HG02885 (cell line): ENCODE data around the gene KICS2.
A peak's percentile ranks its signal among the peaks of the same experiment; 100 is the strongest.

Experiments used
- ATAC-seq: cut with Tn5 transposase; IDR thresholded peaks from one replicate; pipeline ENCODE4 v1.9.1; 2021; ENCODE audit warnings: mild to moderate bottlenecking; ENCODE audit not compliant: unreplicated experiment, poor library complexity

Gene KICS2

GRCh38 chr12:64222009-64222765 is at the start of gene KICS2:
KICS2 (minus strand) TSS chr12:64222296; CDS start chr12:64222237, 59 bp downstream.
- ATAC-seq: peak; percentile 96

GRCh38 chr12:64270411-64270810 is 48.3 kb upstream of the KICS2 start:
- no peak for ATAC-seq

GRCh38 chr12:64269161-64269560 is 47.1 kb upstream of the KICS2 start:
- ATAC-seq: no peak

- ATAC-seq: no peak
Observed at GRCh38 chr12:64268409-64268808, 46.3 kb upstream of the KICS2 start.

- ATAC-seq: no peak
Observed at GRCh38 chr12:64265839-64266238, 43.7 kb upstream of the KICS2 start.

- ATAC-seq: no peak
Observed at GRCh38 chr12:64261813-64262212, 39.7 kb upstream of the KICS2 start.

GRCh38 chr12:64258576-64258975 is 36.5 kb upstream of the KICS2 start:
- no peak for ATAC-seq

- peak; percentile 68 for ATAC-seq
Observed at GRCh38 chr12:64256166-64256800, 34.2 kb upstream of the KICS2 start.

GRCh38 chr12:64255249-64255648 is 33.2 kb upstream of the KICS2 start:
- ATAC-seq: no peak

GRCh38 chr12:64253356-64253755 is 31.3 kb upstream of the KICS2 start:
- peak; percentile 39 for ATAC-seq

GRCh38 chr12:64252681-64253080 is 30.6 kb upstream of the KICS2 start:
- ATAC-seq: no peak

GRCh38 chr12:64243809-64244208 is 21.7 kb upstream of the KICS2 start:
- ATAC-seq: no peak

GRCh38 chr12:64240781-64241180 is 18.7 kb upstream of the KICS2 start:
- ATAC-seq: no peak

GRCh38 chr12:64237382-64237781 is 15.3 kb upstream of the KICS2 start:
- no peak for ATAC-seq

GRCh38 chr12:64236549-64236948 is 14.5 kb upstream of the KICS2 start:
- no peak for ATAC-seq

- no peak for ATAC-seq
Observed at GRCh38 chr12:64232196-64232595, 10.1 kb upstream of the KICS2 start.

GRCh38 chr12:64229796-64230195 is 7.7 kb upstream of the KICS2 start:
- ATAC-seq: no peak

- no peak for ATAC-seq
Observed at GRCh38 chr12:64229240-64229639, 7.1 kb upstream of the KICS2 start.

- no peak for ATAC-seq
Observed at GRCh38 chr12:64225626-64226025, 3.5 kb upstream of the KICS2 start.

GRCh38 chr12:64221651-64222008 is 466 bp downstream of the KICS2 start:
- ATAC-seq: peak; percentile 39

GRCh38 chr12:64220046-64220445 is 2.0 kb downstream of the KICS2 start:
- ATAC-seq: no peak

GRCh38 chr12:64219145-64219544 is 3.0 kb downstream of the KICS2 start:
- no peak for ATAC-seq
